ENCODE measurements around the gene DDX20.

The DDX20 gene

DNA sequence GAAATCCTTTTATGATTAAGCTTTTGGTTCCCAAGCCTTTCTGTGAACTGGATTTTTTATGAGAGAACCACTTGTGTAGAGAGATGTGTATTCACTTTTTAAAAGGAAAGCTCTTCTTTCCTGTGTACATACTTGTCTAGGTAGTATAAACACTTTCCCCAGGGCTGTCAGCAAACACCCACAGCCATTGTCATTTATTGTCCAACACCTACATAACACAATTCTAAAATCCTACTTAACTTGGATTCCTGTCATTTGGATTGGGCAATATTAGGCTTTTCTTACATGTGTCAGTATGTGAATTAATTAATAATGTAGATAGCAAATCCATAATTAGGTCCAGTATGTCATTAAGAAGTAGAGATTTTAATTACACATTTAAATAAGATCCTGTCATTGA lies 12.3 kb downstream of the DDX20 start:
- no peak overlapping the region for H3K9ac ChIP-seq
- TF ChIP-seq CTCF (IDR thresholded peaks at IDR 0.05) = no peak
- no peak overlapping the region for H3K4me2 ChIP-seq (ENCODE audit: low read length)
- H3K79me2 ChIP-seq = no peaks in the 10 kb centered on the region
- H3K4me1 ChIP-seq = no peaks in the 10 kb centered on the region
- H3K27me3 ChIP-seq (ENCODE audit: control insufficient read depth, insufficient read depth, low read length) = no peaks in the 10 kb centered on the region
- no peak overlapping the region for H3K4me3 ChIP-seq (ENCODE audit: low read depth, low read length)
- H3K27ac ChIP-seq = no peak overlapping the region
- no peaks in the 10 kb centered on the region for H3K36me3 ChIP-seq (ENCODE audit: control insufficient read depth, insufficient read depth, low read length)
- no peaks in the 10 kb centered on the region for H3K9me3 ChIP-seq (ENCODE audit: control insufficient read depth, low read length)
- H2AFZ ChIP-seq = no peak overlapping the region

DNA sequence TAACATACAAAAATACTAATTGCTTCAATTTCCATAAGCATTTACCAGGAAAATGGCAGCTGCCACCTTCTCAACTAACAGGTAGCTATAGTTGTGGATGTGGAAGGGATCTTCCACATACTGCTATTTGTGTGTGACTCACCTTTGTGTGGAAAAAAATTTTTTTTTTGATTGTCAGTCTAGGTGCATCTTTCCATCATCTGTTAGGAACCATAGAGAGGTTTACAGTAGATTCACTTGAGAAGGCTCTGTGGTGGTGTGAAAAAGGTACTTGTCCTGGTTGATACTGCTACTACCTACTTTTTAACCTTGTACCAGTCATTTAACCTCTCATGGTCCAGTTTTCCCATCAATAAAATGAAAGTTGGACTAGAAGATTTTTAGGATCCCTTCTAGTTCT lies 12.9 kb downstream of the DDX20 start:
- no peak for TF ChIP-seq CTCF (IDR thresholded peaks at IDR 0.05)
- Histone ChIP-seq H3K9ac (no peak overlapping the region), H3K27ac (no peak overlapping the region)

DNA sequence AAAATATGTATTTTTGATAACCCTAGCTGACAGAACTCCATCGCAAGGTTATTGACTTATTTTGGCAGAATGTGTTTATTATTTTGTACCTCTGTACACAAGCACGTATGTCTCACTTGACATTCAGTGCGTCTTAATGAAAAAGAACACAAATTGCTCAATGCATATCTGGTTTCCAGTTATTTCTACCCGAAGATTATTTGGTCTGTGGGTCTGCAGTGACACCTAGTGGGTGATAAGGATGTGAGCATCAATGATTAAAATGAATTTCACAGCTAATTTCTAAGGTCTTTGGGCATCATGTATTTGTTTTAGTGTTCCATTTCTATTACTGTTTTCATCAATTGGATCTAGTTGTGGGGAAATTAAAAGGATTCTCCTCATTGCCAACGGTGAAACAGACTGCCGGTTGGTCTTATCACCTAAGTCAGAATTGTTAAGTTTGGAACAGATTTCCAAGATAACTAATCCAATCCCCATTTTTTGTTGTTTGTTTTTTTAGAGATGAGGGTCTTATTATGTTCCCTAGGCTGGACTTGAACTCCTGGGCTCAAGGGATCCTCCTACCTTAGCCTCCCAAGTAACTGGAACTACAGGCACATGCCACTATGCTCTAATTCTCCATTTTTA lies 13.9 kb downstream of the DDX20 start:
- Histone ChIP-seq H3K4me2 (ENCODE audit: low read length) (no peak overlapping the region), H3K9me3 (ENCODE audit: control insufficient read depth, low read length) (no peaks in the 10 kb centered on the region), H2AFZ (no peak overlapping the region), H3K79me2 (no peaks in the 10 kb centered on the region), H3K4me1 (no peaks in the 10 kb centered on the region), H3K4me3 (ENCODE audit: low read depth, low read length) (no peak overlapping the region), H3K27me3 (ENCODE audit: control insufficient read depth, insufficient read depth, low read length) (no peaks in the 10 kb centered on the region), H3K9ac (no peak overlapping the region), H3K36me3 (ENCODE audit: control insufficient read depth, insufficient read depth, low read length) (no peaks in the 10 kb centered on the region), H3K27ac (no peak overlapping the region)
- TF ChIP-seq CTCF (IDR thresholded peaks at IDR 0.05) = peak; percentile 70

More for the DNA sequence above, 12.9 kb downstream of the DDX20 start:
- Histone ChIP-seq H3K79me2 (no peaks in the 10 kb centered on the region), H3K4me3 (ENCODE audit: low read depth, low read length) (no peak overlapping the region), H3K4me1 (no peaks in the 10 kb centered on the region), H2AFZ (no peak overlapping the region), H3K4me2 (ENCODE audit: low read length) (no peak overlapping the region), H3K36me3 (ENCODE audit: control insufficient read depth, insufficient read depth, low read length) (no peaks in the 10 kb centered on the region), H3K9me3 (ENCODE audit: control insufficient read depth, low read length) (no peaks in the 10 kb centered on the region), H3K27me3 (ENCODE audit: control insufficient read depth, insufficient read depth, low read length) (no peaks in the 10 kb centered on the region)

DNA sequence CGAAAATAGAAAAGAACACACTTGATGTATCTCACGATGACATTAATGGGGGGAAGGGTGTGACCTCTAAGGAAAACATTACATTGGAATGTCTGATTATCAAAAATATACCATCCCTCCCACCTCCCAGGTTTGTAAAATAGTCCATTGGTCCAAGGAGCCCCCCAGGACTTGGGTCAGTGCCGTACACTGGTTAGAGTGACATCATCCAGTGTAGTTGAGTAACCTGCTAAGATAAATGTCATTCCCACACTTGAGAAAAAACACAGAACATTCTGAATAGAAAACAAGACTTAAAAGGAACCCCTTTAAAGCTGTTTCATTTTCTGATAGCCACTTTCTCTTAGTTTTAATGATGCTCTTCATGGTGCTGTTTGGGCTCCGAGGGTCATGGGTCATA lies 15.2 kb downstream of the DDX20 start:
- Histone ChIP-seq H3K4me3 (ENCODE audit: low read depth, low read length) (no peak overlapping the region), H3K36me3 (ENCODE audit: control insufficient read depth, insufficient read depth, low read length) (no peaks in the 10 kb centered on the region), H2AFZ (no peak overlapping the region), H3K79me2 (no peaks in the 10 kb centered on the region), H3K4me2 (ENCODE audit: low read length) (no peak overlapping the region), H3K27ac (no peak overlapping the region), H3K27me3 (ENCODE audit: control insufficient read depth, insufficient read depth, low read length) (no peaks in the 10 kb centered on the region), H3K4me1 (no peaks in the 10 kb centered on the region), H3K9me3 (ENCODE audit: control insufficient read depth, low read length) (no peaks in the 10 kb centered on the region), H3K9ac (no peak overlapping the region)
- TF ChIP-seq CTCF (IDR thresholded peaks at IDR 0.05) = no peak

DNA sequence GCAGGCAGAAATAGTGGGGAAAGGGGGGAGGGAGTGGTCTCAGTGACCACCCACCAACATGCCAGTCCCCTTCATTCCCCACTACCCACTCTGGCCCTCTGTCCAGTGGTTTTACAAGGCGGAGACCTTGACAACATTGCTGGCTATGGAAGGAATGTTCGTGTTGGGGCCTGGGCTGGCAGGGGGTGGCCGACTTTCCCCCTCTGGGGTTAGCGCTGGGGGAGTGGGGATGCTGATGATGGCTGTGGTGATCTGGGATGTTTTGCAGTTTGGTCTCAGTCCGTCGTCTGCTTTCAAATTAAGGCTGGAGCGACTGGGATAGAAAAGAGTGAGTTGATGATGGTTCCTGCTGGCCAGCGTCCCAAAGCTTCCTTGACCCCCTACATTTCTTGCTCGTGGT lies 20.3 kb downstream of the DDX20 start:
- TF ChIP-seq CTCF (IDR thresholded peaks at IDR 0.05) = no peak

More for the DNA sequence above, 20.3 kb downstream of the DDX20 start:
- Histone ChIP-seq H3K79me2 (no peaks in the 10 kb centered on the region), H3K4me3 (ENCODE audit: low read depth, low read length) (no peak overlapping the region), H2AFZ (no peak overlapping the region), H3K4me1 (no peaks in the 10 kb centered on the region), H3K4me2 (ENCODE audit: low read length) (no peak overlapping the region), H3K9me3 (ENCODE audit: control insufficient read depth, low read length) (no peaks in the 10 kb centered on the region), H3K27ac (no peak overlapping the region), H3K36me3 (ENCODE audit: control insufficient read depth, insufficient read depth, low read length) (no peaks in the 10 kb centered on the region), H3K9ac (no peak overlapping the region), H3K27me3 (ENCODE audit: control insufficient read depth, insufficient read depth, low read length) (no peaks in the 10 kb centered on the region)
